Measurements from ENCODE around the gene CAPZA2. TPM values are rescaled to one million over a fixed set of nuclear protein-coding genes. Genes with fewer than 3 reads are reported as not detected.

Gene CAPZA2
- total RNA-seq, 1 donor from 2014 or later: 195 TPM

- H3K36me3 Mint-ChIP-seq (ENCODE audit: low read depth, unreplicated experiment): peaks cover 4% of the 10 kb centered on the region
These were observed 5.3 kb upstream of the CAPZA2 start for GRCh38 chr7:116857052-116857451.

GRCh38 chr7:116859323-116859722 is 3.1 kb upstream of the CAPZA2 start:
- Mint-ChIP-seq H3K27ac (ENCODE audit: unreplicated experiment) (no peak overlapping the region), H3K36me3 (ENCODE audit: low read depth, unreplicated experiment) (peaks cover 10% of the 10 kb centered on the region), H3K4me3 (ENCODE audit: unreplicated experiment) (no peak overlapping the region), H3K9me3 (ENCODE audit: unreplicated experiment) (no peaks in the 10 kb centered on the region), H3K27me3 (ENCODE audit: unreplicated experiment) (peaks cover 11% of the 10 kb centered on the region), H3K4me1 (ENCODE audit: unreplicated experiment) (peaks cover 21% of the 10 kb centered on the region)
- no peak for DNase-seq (ENCODE audit: low spot score)
- no peak for TF ChIP-seq CTCF (IDR thresholded peaks at IDR 0.05; ENCODE audit: unreplicated experiment)

More at GRCh38 chr7:116857052-116857451, 5.3 kb upstream of the CAPZA2 start:
- TF ChIP-seq CTCF (IDR thresholded peaks at IDR 0.05; ENCODE audit: unreplicated experiment): no peak
- Mint-ChIP-seq H3K9me3 (ENCODE audit: unreplicated experiment) (no peaks in the 10 kb centered on the region), H3K4me3 (ENCODE audit: unreplicated experiment) (no peak overlapping the region), H3K4me1 (ENCODE audit: unreplicated experiment) (peaks cover 6% of the 10 kb centered on the region), H3K27ac (ENCODE audit: unreplicated experiment) (no peak overlapping the region), H3K27me3 (ENCODE audit: unreplicated experiment) (peaks cover 3% of the 10 kb centered on the region)
- no peak for DNase-seq (ENCODE audit: low spot score)

GRCh38 chr7:116861717-116862116 is 670 bp upstream of the CAPZA2 start:
- no peak for DNase-seq (ENCODE audit: low spot score)
- Mint-ChIP-seq H3K9me3 (ENCODE audit: unreplicated experiment) (no peaks in the 10 kb centered on the region), H3K36me3 (ENCODE audit: low read depth, unreplicated experiment) (peaks cover 10% of the 10 kb centered on the region), H3K27me3 (ENCODE audit: unreplicated experiment) (peaks cover 12% of the 10 kb centered on the region), H3K27ac (ENCODE audit: unreplicated experiment) (peak overlapping the region; percentile 66), H3K4me1 (ENCODE audit: unreplicated experiment) (peaks cover 33% of the 10 kb centered on the region), H3K4me3 (ENCODE audit: unreplicated experiment) (peak overlapping the region; percentile 78)
- no peak for TF ChIP-seq CTCF (IDR thresholded peaks at IDR 0.05; ENCODE audit: unreplicated experiment)

- Mint-ChIP-seq H3K4me1 (ENCODE audit: unreplicated experiment) (peaks cover 43% of the 10 kb centered on the region), H3K27me3 (ENCODE audit: unreplicated experiment) (peaks cover 14% of the 10 kb centered on the region), H3K4me3 (ENCODE audit: unreplicated experiment) (peak overlapping the region; percentile 99), H3K27ac (ENCODE audit: unreplicated experiment) (peak overlapping the region; percentile 98), H3K36me3 (ENCODE audit: low read depth, unreplicated experiment) (peaks cover 10% of the 10 kb centered on the region), H3K9me3 (ENCODE audit: unreplicated experiment) (no peaks in the 10 kb centered on the region)
- no peak for TF ChIP-seq CTCF (IDR thresholded peaks at IDR 0.05; ENCODE audit: unreplicated experiment)
- peak; percentile 19 for DNase-seq (ENCODE audit: low spot score)
These were observed 724 bp downstream of the CAPZA2 start for GRCh38 chr7:116862951-116863670.

GRCh38 chr7:116863936-116864500 is 1.6 kb downstream of the CAPZA2 start:
- H3K9me3 Mint-ChIP-seq (ENCODE audit: unreplicated experiment): no peaks in the 10 kb centered on the region
- peaks cover 44% of the 10 kb centered on the region for H3K4me1 Mint-ChIP-seq (ENCODE audit: unreplicated experiment)
- no peak for TF ChIP-seq CTCF (IDR thresholded peaks at IDR 0.05; ENCODE audit: unreplicated experiment)
- peak overlapping the region; percentile 98 for H3K27ac Mint-ChIP-seq (ENCODE audit: unreplicated experiment)
- no peak for DNase-seq (ENCODE audit: low spot score)
- peaks cover 10% of the 10 kb centered on the region for H3K36me3 Mint-ChIP-seq (ENCODE audit: low read depth, unreplicated experiment)
- H3K27me3 Mint-ChIP-seq (ENCODE audit: unreplicated experiment): peaks cover 14% of the 10 kb centered on the region
- peak overlapping the region; percentile 99 for H3K4me3 Mint-ChIP-seq (ENCODE audit: unreplicated experiment)
